Hematopoietic multipotent progenitor cell treated with erythropoietin and hydrocortisone succinate and interleukin-3 and kit ligand, for 17 days (in vitro differentiated cells): ENCODE data around the gene ALLC.
"Not testable (repeated sequence)": the region's sequence is repeated elsewhere in the genome, so short reads cannot be mapped to it uniquely, and the experiment has no call there.

Source experiments
- DNase-seq: peaks from one replicate; pipeline ENCODE4 v3.0.0-alpha.2; 2015; ENCODE audit warnings: low spot score

Gene ALLC

GRCh38 chr2:3657881-3658280 is at the start of gene ALLC:
ALLC (plus strand) TSS chr2:3658200; CDS start chr2:3671158, 12,958 bp downstream.
- DNase-seq: no peak

- DNase-seq: no peak
Measured at GRCh38 chr2:3608373-3609278, 49.4 kb upstream of the ALLC start.

GRCh38 chr2:3609279-3609673 is 48.7 kb upstream of the ALLC start:
- not testable (repeated sequence) for DNase-seq

- no peak for DNase-seq
Measured at GRCh38 chr2:3610415-3610814, 47.6 kb upstream of the ALLC start.

- no peak for DNase-seq
Measured at GRCh38 chr2:3610881-3611505, 47.0 kb upstream of the ALLC start.

GRCh38 chr2:3611589-3611988 is 46.4 kb upstream of the ALLC start:
- DNase-seq: no peak

- DNase-seq: no peak
Measured at GRCh38 chr2:3612639-3613523, 45.1 kb upstream of the ALLC start.

GRCh38 chr2:3613524-3613905 is 44.5 kb upstream of the ALLC start:
- no peak for DNase-seq

GRCh38 chr2:3614743-3615142 is 43.3 kb upstream of the ALLC start:
- not testable (repeated sequence) for DNase-seq

- not testable (repeated sequence) for DNase-seq
Measured at GRCh38 chr2:3615541-3616200, 42.3 kb upstream of the ALLC start.

GRCh38 chr2:3616435-3617197 is 41.4 kb upstream of the ALLC start:
- DNase-seq: not testable (repeated sequence)

GRCh38 chr2:3617198-3617890 is 40.7 kb upstream of the ALLC start:
- no peak for DNase-seq

- DNase-seq: no peak
Measured at GRCh38 chr2:3618367-3618766, 39.6 kb upstream of the ALLC start.

- no peak for DNase-seq
Measured at GRCh38 chr2:3619033-3619432, 39.0 kb upstream of the ALLC start.

- not testable (repeated sequence) for DNase-seq
Measured at GRCh38 chr2:3619661-3620060, 38.3 kb upstream of the ALLC start.

GRCh38 chr2:3620834-3621233 is 37.2 kb upstream of the ALLC start:
- no peak for DNase-seq

- DNase-seq: no peak
Measured at GRCh38 chr2:3622967-3623366, 35.0 kb upstream of the ALLC start.

- DNase-seq: no peak
Measured at GRCh38 chr2:3624059-3624794, 33.8 kb upstream of the ALLC start.

- DNase-seq: no peak
Measured at GRCh38 chr2:3625186-3625585, 32.8 kb upstream of the ALLC start.
